UCSD-AML1 (cell line): Measurements from ENCODE around the gene PROSER3.

Experiments
- DNase-seq: peaks from one replicate; lab custom pipeline; 2025; ENCODE audit not compliant: unreplicated experiment; lab: John Stamatoyannopoulos, UW

PROSER3 gene

GRCh38 chr19:35738021-35738886 is 19.7 kb upstream of the PROSER3 start:
- DNase-seq = no peak

GRCh38 chr19:35738887-35739229 is 19.1 kb upstream of the PROSER3 start:
- DNase-seq = no peak

GRCh38 chr19:35739275-35740107 is 18.5 kb upstream of the PROSER3 start:
- DNase-seq = no peak

GRCh38 chr19:35740108-35740422 is 17.9 kb upstream of the PROSER3 start:
- no peak for DNase-seq

GRCh38 chr19:35740423-35741202 is 17.4 kb upstream of the PROSER3 start:
- peak; percentile 96 for DNase-seq

GRCh38 chr19:35741203-35741515 is 16.8 kb upstream of the PROSER3 start:
- DNase-seq = no peak

GRCh38 chr19:35742121-35742724 is 15.8 kb upstream of the PROSER3 start, which contains the start of gene IGFLR1:
IGFLR1 (minus strand) TSS chr19:35742452; CDS start chr19:35741180, 1,272 bp downstream.
- peak; percentile 48 for DNase-seq

GRCh38 chr19:35743640-35744429 is 14.1 kb upstream of the PROSER3 start:
- no peak for DNase-seq

GRCh38 chr19:35744430-35745327 is 13.3 kb upstream of the PROSER3 start:
- peak; percentile 93 for DNase-seq

- DNase-seq = peak; percentile 99
Observed at GRCh38 chr19:35745328-35746086, 12.5 kb upstream of the PROSER3 start, which contains the start of the genes PSENEN and U2AF1L4. PSENEN (plus strand) TSS chr19:35745651; CDS start chr19:35745931, 280 bp downstream. U2AF1L4 (minus strand) TSS chr19:35745418; CDS start chr19:35745391, 27 bp downstream.

- no peak for DNase-seq
Observed at GRCh38 chr19:35746087-35746462, 11.9 kb upstream of the PROSER3 start.

- DNase-seq = no peak
Observed at GRCh38 chr19:35746531-35746930, 11.4 kb upstream of the PROSER3 start.

GRCh38 chr19:35748106-35749020 is 9.6 kb upstream of the PROSER3 start, which contains the start of gene LIN37:
LIN37 (plus strand) TSS chr19:35748576; CDS start chr19:35748725, 149 bp downstream.
- DNase-seq = peak; percentile 98

- DNase-seq = no peak
Observed at GRCh38 chr19:35750167-35750566, 7.8 kb upstream of the PROSER3 start.

- DNase-seq = no peak
Observed at GRCh38 chr19:35751839-35752745, 5.9 kb upstream of the PROSER3 start.

- DNase-seq = no peak
Observed at GRCh38 chr19:35752746-35753350, 5.1 kb upstream of the PROSER3 start.
